Stimulated activated CD8-positive, alpha-beta memory T cell treated with anti-CD3 and anti-CD28 coated beads, Interleukin-7, amount 100 ng/mL, for 24 hours (primary cell): ENCODE data around the gene EXOC3L4.

Experiments
- DNase-seq: peaks from one replicate; pipeline ENCODE4 v3.0.0-alpha.2; 2020; ENCODE audit warnings: low read depth

Gene EXOC3L4

GRCh38 chr14:103133210-103134140 lies 39.0 kb downstream of the EXOC3L4 start:
- no peak for DNase-seq

DNA sequence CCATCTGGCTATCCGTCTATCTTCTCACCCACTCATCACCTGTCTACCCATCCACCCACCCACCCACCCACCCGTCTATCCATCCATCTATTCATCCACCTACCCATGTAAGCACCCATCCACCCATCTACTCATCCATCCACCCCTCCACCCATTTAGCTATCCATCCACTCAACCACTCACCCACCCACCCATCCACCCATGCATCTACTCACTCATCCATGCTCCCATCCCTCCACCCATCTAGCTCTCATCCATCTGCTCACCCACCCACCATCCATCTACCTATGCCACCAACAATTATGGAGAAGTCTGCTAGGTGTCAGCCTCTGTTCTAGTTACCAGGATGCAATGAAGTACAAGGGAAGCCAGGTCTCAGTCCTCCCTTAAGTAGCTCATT lies 39.9 kb downstream of the EXOC3L4 start:
- no peak for DNase-seq

- no peak for DNase-seq
Observed at GRCh38 chr14:103134919-103135318, 40.4 kb downstream of the EXOC3L4 start.

- no peak for DNase-seq
Observed at GRCh38 chr14:103135333-103136260, 41.1 kb downstream of the EXOC3L4 start.

DNA sequence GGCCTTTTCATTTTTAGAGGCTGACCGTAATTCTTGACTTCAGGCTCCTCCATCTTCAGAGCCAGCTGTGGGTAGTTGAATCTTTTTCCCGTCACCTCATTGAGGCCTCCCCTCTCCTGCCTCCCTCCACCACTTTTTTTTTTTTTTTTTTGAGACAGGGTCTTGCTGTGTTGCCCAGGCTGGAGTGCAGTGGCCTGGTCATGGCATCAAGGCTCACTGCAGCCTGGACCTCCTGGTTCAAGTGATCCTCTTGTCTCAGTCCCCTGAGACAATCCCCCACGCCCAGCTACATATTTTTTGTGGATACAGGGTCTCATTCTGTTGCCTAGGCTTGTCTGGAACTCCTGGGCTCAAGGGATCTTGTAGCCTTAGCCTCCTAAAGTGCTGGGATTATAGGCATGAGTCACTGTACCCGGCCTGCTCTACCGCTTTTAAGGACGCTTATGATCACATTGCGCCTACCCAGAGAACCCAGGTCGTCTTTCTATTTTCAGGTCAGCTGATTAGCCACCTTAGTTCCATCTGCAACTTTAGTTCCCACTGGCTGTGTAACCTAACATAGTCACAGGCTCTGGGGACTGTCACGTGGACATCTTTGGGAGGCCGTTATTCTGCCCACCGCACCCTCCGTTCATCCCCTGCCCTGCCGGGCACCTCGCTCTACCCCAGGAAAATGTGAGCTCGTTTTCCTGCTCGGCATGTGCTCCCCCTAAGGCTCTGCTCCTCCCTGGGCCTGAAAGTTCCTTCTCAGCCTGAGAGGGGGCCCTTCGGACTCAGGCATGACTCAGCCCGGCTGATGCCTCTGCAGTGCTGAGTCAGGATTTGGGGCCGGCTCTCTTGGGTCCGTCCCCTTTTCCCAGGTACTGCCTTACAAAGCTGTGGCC lies 42.1 kb downstream of the EXOC3L4 start:
- DNase-seq, result no peak

GRCh38 chr14:103137689-103138300 lies 43.3 kb downstream of the EXOC3L4 start:
- DNase-seq, result no peak

- no peak for DNase-seq
Observed at GRCh38 chr14:103138301-103139131, 44.0 kb downstream of the EXOC3L4 start.

- no peak for DNase-seq
Observed at GRCh38 chr14:103139132-103140025, 44.9 kb downstream of the EXOC3L4 start.

DNA sequence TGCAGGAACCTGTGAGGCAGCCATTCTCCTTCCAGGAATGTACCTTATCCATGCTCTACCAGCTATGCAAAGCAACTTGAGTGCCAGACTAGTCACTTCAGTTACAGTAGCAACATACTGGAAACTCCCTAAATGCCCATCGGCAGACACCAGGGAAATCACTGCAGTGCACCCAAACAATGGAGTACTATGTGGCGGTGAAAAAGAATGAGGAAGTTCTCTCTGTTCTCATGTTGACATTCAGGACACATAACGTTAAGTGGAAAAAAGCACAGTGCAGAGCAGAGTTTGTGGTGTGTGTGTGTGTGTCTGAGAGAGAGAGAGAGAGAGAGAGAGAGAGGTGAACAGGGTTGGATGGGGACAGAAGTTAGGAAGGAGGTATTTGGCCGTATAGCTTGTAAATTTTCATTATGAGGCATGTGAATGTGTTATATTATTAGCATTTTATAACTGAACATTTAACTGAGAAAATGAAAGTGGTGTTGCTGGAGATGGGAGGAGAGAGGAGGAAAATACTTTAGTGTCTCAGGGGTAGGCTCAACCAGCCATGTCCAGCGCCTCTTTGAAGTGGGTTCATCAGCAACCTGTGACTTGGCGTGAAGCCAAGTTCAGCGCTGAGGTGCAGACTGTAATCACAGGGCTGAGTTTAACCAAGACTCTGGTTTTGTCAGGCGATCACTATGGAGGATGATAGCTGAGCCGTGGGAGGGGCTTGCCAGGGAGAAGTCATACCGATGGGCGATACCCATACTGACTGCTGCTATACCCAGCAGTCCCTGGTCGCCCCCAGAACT lies 46.0 kb downstream of the EXOC3L4 start:
- no peak for DNase-seq

- no peak for DNase-seq
Observed at GRCh38 chr14:103141117-103141796, 46.7 kb downstream of the EXOC3L4 start.

DNA sequence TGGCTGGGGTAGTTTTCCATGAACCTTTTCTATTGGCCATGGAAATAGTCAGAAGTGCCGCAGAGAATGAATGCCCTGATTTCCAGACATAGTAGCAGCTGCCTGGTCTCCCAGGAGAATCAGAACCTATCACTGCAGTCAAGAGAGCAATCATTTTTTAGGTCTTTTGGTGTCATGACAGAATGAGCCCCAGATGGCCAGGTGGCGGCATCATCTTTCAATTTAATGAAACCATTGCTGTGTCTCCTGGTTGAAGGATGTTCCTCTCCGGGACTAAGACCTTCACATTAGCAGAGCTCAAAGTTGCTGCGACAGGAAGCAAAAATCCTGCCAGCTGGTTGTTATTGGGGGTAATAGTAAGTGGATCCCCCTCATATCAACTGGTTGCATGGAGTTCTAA lies 47.5 kb downstream of the EXOC3L4 start:
- DNase-seq, result no peak

- no peak for DNase-seq
Observed at GRCh38 chr14:103142721-103143302, 48.3 kb downstream of the EXOC3L4 start.

GRCh38 chr14:103143506-103143905 lies 49.0 kb downstream of the EXOC3L4 start:
- DNase-seq, result no peak

DNA sequence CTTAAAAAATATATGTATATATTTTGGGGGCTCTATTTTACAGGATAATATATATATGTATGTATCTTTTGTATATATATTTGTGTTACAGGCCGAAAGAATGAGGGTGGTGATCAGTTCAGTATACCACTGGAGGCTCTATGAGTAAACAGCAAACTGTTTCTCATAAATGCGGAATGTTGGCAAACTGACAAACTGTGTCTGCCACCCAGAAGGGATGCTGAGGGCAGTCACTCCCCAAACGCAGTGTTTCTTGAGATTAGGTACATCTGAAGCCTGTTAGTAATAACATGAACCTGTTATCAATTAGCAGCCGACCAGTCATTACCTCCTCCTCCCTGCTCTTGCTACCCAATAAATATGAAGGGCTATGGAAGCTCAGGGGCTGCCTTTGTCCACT lies 49.6 kb downstream of the EXOC3L4 start:
- DNase-seq, result no peak

DNA sequence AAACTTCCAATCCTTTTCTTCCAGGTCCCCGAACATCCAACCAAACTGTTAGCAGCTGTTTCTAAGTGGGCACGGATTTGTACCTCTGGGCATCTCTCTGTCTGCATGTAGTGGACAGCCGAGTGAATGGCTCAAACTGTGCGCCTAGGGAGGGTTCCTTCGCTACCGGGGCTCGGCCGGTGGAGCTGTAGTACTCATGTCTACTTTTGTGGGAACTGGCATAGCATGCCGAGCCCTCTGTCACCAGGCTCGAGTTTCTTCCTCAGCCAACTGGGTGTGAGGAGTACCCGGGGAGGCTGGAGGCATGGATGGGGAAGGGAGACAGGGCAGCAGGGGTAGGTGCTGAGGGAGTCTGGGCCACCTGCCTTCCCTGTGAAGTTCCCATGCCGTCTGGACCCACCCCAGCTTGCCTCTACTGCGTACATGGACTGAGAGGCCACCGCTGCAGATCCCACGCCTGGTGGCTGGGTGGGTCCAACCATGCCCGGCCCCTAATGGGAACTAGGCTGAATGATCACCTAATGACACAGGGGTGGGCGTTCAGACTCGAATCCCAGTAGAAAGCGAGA lies 51.7 kb downstream of the EXOC3L4 start:
- DNase-seq, result no peak

DNA sequence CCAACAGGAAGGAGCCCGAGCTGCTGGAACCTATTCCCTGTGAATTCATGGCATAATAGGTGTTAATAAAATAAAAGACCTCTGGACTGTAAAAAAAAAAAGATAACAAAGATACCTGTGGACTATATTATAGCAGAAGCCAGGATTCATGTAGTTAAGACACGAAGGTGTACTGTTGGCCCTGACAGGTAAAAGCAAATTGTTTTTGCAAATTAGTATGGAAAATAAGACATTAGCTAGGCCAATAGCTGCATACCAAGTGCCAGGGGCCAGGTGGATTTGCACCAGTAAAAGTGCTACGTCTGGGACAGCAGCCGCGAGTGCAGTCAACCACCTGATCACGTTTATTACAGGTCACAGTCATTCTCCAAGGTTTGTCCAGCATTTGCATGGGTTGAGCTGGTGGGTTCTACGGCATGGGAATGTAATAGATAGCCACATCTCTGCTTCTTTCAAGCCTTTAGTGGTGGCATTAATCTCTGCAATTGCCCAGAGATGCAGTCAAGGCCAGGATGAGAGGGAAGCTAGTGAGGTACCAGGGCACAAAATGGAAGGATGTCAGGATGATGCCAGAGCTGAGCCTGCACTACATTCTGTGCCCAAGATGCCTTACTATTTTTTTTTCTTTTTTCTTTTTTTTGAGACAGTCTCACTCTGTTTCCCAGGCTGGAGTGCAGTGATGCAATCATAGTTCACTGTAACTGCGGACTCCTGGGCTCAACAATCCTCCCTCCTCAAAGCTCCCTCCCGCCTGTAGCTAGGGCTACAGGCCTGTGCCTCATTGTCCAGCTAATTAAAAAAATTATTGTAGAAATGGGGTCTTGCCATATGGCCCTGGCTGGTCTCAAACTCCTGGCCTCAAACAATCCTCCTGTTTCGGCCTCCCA lies 55.1 kb downstream of the EXOC3L4 start:
- no peak for DNase-seq
